Stimulated activated CD4-positive, alpha-beta T cell treated with anti-CD3 and anti-CD28 coated beads, Interleukin-2, amount 100 ng/mL, for 24 hours (primary cell): Measurements from ENCODE around the gene AGRP.
A peak's percentile ranks its signal among the peaks of the same experiment; 100 is the strongest.

Experiments
- DNase-seq, 2 donors: peaks; one replicate each; pipeline ENCODE4 v3.0.0-alpha.2; 2020

AGRP gene

DNA sequence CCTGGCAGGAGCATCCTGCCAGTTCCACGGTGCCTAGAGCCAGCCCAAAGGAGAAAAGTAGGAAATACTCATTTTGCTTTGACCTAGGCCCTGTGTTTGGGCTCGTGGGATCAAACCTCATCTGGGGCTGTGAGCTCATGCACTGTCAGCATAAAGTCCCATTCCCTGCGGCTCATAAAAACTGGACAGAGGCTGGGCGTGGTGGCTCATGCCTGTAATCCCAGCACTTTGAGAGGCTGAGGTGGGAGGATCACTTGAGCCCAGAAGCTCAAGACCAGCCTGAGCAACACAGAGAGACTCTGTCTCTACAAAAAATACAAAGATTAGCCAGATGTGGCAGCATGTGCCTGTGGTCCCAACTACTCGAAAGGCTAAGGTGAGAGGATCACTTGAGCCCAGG lies 20.3 kb downstream of the AGRP start:
- DNase-seq = no peak

DNA sequence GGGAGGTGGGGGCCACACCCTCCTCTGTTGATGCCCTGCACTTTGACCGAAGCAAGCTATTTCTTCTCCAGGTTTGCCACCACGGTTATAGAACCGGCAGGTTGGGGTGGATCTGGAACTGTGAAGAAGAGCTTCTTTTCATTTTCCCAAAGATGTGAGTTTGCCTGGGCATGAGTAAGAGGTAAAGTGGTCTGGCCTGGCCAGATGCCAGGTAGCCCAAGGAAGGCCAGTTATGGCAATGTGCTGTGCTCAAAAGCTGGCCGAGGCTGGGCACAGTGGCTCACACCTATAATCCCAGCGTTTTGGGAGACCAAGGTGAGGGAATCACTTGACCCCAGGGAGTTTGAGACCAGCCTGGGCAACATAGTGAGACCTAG lies 21.1 kb downstream of the AGRP start:
- no peak for DNase-seq

DNA sequence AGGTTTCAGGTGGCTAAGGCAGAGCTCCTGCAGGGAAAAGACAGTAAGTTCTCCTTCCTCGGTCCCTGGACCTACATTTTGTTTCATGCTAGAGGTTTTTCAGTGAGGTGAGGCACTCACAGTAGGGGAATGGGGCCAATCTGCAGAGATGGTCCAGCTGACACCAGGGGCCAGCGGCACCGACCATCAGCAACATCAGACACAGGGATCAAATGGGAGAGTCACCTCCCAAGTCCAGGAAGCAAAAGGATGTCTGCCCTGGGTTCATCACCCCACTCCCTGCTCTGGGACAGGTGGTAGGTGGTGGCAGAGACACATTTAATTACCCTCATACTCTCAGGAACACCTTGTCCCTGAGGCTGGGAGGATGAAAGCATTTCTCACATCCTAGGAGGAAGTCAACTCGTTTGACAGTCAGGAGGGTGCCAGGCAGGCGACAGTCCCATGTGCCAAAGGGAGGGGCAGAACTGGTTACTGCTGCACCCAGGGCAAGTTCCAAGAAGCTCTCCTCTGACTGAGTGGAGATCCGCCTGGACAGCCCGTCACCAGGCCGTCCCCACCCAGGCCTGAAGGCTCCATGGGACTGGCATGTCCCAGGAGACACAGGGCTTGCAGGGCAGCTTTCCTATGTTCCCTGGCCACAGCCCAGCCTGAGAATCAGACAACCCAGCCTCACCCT lies 21.6 kb downstream of the AGRP start:
- no peak for DNase-seq

DNA sequence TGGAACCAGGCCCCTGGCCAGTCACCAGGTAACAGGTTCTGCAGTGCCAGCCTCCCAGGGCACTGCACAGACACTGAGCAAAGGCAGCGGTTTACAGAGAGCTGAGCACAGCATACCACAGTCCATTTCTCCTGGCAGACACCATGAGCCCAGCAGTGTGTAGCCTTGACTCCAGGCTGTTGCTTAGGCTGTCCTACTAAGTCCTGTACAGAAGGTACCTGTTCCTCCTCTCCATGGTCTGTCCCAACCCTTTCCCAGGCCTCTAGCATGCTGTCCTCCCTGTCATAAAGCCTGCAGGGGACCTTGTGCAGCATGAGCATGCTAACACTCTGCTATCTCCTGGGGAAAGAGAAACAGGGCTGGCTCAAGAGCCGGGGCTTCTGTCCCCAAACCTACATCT lies 22.4 kb downstream of the AGRP start:
- DNase-seq = no peak

DNA sequence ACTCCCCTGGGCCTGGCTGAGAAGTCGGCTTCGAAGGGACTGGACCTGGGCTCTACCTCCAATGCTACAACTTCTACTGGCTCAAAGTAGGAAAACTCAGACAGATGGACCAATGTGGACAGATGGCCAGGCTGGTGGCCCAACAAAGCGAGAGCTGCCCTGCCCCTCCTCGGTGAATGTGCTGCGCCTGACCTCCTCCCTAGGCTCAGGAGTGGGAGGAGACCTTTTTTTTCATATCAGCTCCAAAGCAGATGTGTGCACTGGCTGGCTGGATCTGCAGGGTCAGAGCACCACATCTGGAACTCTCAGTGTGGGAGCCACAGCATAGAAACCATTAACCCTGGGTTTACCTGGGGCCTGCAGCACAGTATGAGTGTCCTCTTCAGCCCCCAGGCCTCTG lies 23.2 kb downstream of the AGRP start:
- no peak for DNase-seq

DNA sequence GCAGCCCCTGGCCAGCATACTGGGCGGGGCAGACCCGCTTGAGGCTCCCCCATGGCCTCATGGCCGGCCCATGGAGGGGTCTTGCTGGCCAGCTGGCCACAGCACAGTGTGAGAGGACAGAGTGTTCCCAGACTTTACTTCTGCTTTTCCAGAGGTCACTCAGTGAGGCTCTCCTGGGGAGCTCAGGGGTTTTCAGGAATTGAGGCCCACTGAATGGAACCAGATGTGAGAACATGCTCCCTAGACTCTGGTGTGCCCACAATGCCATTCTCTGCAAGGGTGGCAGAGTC lies 23.5 kb downstream of the AGRP start:
- DNase-seq = no peak

DNA sequence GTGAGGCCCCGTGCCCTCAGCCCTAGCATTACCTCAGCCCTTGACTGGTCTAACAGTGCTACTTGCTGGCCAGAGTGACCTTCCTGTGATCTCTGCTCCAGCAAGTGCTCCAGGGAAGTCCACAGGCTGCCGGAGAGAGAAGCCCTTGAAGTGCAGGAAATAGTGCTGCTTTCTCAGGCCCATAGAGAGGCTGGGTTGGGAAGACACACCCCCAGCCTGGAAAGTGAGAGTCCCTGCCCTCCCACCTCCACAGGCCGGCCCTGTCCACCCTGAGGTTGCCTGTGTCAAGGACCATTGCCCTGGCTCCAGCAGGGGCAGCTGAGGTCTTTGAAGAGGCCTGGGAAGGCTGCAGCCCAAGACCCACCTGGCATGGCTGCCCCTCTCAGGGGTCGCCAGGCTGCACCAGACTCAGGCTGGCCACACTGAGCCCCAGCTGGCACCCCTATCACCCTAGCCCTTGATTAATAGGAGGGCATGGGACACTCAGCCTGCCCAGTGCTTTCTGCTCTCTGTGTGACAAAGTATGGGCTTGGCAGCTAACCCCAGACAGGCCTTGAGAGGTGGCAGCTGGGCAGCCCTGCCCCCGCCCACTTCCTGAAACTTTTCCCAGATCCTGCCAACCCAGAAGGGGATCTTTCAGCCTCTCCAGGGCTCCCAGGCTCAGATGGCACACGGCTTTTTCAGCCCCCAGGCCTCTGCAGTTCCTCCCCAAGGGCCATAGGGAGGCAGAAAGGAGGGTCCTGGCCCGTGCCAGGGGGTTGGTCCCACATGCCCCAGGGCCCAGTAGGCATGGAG lies 24.1 kb downstream of the AGRP start:
- DNase-seq = no peak

DNA sequence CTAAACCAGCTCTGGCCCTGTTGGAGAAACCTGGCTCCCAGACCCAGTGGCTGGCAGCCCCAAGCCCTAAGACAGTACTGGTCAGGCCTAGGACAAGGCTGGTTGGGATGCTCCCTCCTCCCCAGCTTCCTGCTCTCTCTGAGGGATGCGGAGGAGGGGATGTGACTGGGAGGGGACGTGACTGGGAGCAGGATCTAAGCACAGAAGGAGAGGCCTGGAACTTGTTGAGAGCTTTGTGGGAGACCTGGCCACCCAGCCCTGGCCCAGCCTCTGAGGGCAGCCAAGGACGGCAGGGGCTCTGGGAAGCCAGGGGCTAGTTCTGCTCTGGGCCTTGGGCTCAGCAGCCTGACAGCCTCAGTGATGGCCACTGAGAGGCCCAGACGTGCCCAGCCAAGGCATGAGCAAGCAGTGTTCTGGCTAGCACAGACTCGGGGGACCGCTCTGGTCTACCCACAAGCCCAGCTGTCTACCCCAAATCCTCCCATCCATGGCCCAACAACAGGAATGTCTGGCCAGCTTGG lies 25.2 kb downstream of the AGRP start:
- no peak for DNase-seq

DNA sequence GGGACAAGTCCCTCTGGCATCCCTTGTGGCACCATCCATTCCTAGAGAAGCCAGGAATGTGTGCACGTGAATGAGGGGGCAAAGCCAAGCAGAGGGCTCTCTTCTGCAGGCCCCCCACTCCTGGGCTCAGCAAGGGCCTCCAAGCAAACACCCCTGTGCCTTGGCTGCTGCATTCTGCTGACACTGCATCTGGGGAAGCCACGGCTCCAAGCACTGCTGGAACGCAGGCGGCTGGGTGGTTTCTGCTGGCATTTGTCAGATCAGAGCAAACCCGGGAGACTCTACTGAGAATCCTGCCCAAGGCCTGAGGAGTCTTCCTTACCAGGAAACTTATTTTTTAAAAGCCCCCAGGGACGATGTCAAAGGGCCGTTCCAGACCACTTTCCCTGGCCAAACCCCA lies 25.7 kb downstream of the AGRP start:
- no peak for DNase-seq

DNA sequence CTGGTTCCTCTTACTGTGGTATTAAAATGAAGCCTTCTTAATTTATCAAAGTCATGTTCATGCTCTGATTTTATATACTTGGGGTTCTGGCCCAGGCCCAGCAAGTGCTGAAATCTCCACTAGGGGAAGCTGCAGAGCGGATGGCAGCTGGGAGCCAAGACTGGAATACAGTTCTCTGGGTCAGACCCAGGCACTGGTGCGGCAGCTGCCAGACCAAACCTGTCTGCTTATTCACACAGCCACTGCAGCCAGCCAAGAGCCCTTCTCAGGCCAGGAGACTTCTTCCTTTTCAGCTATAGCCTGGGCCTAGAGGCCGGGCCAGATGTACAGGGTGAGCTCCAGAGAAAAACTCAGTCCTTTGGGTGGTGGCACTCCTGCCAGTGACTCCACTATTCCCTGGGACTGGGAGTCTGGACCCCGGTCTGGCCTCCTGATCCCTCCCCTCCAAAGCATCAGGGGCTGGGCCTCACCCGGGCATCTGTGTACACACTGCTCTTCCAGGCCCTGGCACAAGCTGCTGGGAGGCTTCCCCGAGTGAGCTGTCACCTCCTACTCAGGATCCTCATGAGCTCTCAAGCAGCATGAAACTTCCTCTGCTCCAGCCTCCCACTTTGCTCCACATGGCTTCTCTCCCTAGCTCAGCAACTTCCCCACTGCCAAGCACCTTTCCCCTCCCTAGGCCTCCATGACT lies 26.8 kb downstream of the AGRP start:
- no peak for DNase-seq

DNA sequence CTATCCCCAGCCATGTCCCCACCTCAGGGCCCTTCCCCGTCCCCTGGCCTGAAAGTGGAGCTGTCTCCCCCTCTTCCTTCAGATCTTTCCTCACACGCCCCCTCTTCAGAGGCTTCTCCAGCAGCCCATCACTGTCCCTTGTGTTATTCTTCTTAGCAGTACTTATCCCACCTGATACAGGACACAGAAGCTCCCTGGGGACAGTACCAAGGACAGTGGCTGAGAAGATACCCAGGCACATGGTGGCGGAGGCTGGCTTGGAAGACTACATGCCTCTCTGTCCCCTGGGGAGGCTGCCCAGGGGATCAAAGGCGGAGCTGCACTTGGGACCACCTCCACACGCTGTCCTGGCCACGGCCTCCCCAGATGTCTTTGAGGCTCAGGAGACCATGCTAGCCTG lies 28.5 kb downstream of the AGRP start:
- DNase-seq = no peak

DNA sequence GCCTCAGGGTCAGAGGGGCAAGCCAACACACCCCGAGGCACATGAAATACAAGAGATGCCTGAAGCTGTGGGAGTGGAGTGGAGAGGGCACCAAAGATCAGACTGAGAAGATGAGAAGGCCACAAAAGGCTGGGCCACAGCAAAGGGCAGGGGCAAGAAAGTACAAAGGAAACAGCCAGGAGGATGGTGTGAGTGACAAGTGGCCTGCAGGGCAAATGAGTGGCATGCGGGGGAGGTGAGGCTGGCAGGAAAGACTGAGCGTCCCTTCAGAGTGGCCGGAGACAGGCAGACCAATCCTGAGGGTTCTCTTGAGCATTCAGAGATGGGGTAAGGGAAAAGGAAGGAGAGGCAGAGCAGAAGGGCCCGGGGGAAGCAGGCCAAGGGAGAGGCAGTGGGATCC lies 29.2 kb downstream of the AGRP start:
- no peak for DNase-seq

DNA sequence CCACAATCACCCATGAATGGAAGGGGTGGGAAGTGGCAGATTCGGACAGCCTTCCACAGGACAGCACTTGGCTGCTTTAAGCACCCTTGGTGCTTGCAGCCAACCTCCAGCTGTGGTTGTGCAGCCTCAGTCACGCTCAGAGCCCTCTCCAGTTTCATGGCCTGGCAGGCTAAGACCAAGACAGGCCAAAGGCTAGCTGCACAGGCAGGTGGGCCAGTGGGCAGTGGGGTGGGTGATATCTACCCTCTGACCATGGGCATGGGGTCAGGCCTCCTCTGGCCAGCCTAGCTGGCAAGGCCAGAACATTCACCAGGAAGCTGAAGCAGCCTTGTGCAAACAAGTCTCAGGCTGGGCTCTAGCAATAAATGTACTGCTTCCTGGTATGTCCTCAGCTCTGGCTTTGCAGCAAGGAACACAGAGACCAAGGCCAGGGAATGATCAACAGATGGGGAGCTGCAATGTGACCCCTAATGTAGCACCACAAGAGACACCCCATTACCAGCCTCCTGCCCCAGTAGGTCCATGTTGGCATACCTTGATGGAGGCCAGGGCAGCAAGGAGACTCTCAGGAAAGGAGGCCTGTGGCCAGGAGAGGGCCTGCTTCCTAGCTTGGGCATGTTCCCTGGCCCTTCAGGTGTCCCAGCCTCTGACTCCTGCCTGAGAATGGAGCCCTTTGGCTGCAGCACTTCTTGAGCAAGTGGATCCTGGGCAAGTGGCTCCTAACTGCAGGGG lies 31.5 kb downstream of the AGRP start:
- DNase-seq = no peak

DNA sequence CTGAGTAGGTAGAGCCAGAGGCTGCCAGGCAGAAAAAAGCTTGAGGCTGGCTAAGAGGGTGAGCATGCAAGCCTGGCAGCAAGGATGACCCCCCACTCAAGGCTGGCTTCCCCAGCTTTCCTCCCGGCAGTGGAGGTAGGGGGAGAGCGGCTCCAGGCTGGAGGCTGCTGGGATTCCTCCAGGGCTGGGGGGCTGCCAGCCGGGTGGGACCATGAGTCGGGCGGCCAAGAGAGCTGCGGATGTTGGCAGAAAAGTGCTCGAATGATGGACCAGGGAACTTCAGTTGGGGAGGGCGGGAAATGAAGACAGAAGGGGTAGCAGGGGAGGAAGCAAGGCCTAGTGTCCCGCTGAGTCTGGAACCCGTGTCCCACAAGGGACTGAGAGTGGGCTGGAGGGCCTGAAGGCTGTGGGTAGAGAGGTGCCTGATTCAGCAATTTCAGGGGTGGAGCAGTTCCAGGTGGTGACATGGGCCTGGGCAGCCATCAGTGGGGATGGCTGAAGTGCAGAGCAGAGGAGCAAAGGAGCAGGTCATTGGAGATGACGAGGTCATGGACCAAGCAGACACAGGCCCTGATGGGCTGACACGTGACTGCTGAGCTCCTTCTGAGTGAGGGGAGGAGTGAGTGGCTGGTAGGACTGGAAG lies 32.2 kb downstream of the AGRP start:
- no peak for DNase-seq

DNA sequence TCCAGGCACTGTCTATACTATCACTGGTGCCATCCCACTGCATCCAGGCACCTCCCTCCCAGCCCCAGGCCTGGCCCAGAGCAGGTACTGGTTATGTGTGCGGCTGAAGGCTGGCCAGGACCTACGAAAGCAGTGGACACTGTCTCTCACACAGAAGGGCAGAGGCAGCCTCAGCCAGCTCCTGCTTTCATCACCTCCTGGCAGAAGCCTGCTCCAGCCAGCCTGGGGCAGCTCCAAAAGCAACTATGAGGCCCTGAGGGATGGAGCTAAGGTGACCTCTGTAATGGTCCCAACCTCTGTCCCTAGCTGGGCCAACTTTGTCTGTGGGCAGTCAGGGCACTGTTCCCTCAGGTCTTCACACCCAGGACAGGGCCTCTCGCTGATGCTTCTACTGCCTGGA lies 33.6 kb downstream of the AGRP start:
- no peak for DNase-seq

DNA sequence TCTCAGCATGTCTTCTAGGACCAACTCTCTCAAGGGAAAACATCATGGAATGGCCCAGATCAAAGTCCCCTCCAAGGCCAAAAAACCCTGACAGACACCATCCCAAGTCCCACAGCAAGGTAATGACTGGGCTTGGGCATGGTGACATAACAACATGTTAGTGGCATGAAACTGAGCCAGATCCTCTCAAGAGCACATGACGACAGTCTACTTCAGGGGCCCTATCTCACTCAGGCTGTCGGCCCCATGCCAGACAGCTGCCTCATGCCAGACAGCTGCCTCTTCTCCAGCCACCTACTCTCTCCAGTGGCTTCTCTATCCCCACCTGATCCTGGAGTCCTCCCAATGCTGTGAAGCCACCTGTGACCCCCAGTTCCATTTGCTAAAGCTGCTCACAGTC lies 34.0 kb downstream of the AGRP start:
- DNase-seq = no peak

DNA sequence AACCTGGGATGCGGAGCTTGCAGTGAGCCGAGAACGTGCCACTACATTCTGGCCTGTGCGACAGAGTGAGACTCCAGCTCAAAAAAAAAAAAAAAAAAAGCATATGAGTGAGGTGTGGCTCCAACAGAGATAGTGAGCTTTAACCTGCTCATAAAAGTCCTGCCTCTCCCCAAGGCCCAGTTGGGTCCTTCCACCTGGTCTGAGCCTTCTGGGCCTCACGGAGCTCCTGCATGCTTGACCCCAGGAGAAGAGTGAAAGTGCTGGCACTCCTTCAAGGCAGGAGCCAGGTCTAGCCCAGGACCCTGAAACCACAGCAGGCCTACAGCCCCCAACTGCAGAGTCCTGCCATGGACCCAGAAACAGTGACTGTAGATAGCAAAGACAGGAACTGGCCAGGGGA lies 34.8 kb downstream of the AGRP start:
- DNase-seq = no peak

DNA sequence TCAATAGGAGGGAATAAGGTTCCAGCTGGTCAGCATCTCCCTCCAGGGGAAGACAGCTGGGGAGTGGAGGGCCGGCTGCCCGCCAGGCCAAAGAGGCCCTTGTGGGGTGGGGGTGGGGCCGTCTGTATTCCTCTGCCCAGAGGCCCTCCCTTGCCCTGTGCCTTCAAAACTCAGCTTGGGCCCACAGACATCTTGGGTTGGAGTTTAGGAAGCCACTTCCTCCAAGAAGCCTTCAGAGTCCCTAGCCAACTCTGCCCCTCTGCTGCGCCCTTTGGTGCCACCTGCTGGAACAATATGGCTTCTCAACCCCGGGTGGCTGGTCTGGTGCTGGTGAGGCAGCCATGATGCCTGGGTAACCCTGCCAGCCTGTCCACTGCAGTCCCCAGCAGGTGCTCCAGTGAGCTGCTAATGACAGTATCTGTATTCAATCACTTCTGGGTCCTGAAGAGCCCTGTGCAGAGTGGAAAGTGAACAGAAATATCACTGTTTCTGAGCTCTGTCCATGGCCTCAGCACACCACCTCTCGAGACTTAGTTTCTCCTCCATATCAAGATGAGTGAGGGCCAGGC lies 35.8 kb downstream of the AGRP start:
- DNase-seq = peak; percentile 81

DNA sequence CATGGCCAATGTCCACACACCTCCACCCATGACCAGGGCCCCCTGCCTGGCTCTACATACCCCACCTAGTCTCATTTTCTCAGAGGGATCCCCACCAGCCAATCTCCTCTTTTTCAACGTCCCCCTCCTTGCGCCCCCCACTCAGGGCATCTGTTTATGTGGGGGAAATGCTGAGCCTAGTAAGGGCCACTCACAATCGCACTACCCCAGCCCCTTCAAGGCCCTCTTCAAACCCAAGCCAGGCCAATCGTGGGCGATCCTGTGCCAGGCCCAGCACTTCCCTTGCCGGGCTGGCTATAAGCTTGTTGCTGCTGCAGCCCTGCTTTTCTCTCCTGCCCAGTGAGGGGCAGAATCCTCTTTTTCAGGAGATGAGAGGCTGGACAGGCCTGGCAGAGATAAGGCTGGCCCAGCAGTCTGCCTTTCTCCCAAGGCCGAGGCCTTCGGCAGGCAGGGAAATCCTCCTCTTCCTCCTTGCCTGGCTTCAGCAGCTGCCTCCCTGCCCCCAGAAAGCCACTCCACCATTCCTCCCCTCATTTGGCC lies 36.3 kb downstream of the AGRP start:
- no peak for DNase-seq

DNA sequence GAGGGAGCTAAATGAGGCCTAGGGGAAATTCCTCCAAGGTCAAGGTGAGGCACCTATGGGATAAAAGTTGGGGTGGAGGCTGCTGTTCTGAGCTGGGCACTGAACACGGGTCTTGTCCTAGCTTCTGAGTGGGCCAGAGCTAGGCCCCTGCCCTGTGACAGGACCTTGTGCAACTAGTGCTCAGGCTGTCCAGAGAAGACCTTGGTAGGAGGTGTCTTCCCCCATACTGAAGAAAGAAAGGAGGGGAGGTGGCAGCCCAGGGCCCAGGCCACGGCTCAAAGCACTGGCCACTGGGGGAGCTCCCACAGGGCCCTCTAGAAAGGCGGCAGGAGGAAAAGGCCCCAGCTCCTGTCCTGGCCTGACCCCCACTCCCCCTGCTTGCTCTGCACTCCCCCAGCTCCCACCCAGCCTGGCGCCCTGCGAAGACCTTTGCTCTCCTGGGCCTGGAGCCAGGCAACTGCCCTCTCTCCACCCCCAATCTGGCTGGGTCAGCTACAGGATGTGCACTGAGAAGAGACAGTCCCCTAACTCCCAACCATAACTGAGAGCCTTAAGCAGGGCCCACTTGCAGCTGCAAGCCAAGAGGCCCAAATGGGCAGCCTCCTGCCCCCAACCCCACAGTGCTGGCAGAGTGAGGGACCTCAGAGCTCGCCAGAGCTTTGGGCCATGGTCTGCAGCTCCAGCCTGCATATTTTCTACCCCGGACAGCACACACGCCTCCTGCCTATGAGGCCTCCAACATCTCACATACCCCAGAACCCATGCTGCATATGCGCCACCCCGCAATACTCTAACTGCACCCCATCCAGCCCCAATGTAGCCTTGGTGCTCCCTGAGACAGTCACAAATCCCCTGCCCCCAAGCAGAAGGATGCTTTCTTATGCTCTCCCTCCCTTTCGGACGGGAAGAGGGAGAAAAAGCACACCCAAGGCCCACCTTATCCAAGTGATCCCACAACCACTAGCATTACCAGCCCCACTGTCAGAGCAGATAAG lies 37.1 kb downstream of the AGRP start:
- DNase-seq = no peak

DNA sequence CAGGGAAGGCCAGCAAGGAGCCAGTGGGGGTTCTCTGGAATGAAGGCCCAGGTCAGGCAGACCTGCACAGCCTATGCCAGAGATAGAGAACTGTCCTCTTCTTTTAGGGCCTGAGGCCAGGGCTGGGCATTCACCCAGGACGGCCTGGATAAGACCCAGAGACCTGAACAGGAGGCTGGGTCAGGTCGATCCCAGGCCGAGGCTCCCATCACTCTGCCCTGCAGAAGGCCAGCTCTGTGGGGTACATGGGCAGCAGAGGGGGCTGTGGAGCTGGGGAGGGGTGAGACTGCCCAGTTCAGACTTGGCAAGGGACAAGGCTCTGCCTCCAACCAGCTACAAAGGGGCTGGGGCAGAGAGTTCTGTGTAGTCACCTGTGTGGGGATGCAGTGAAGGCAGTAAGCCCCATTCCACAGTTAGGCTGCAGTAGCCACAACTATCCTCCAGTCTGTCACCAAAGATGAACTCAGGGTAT lies 37.9 kb downstream of the AGRP start:
- no peak for DNase-seq
